Activated CD8-positive, alpha-beta T cell treated with anti-CD3 and anti-CD28 coated beads, Interleukin-2, amount 10 ng/mL, durations not matched to agents 7 days and 5 days (primary cell): Measurements from ENCODE around the gene PSG3. TPM values are rescaled to one million over a fixed set of nuclear protein-coding genes. Genes with fewer than 3 reads are reported as not detected.
"Not testable (repeated sequence)": the region's sequence is repeated elsewhere in the genome, so short reads cannot be mapped to it uniquely, and the experiment has no call there.

Source experiments
- ATAC-seq: fragments of 150-1000 bp; cut with Tn5 transposase; one replicate; pipeline ENCODE4 v1.10.0; 2021; ENCODE audit warnings: moderate library complexity
- CTCF ChIA-PET: fragments of 350-600 bp; sonication (Branson Sonifier 250); formaldehyde crosslinking; loops from one replicate; lab custom pipeline; 2021; ENCODE audit warnings: antibody characterized with exemption; lab: Charles Lee
- POLR2A ChIA-PET: fragments of 350-600 bp; sonication (Branson Sonifier 250); formaldehyde crosslinking; loops from one replicate; lab custom pipeline; 2021; ENCODE audit warnings: antibody characterized with exemption; lab: Charles Lee
- DNase-seq: peaks from one replicate; pipeline ENCODE4 v3.0.0-alpha.2; 2020
- H3K27ac Mint-ChIP-seq: one replicate; pipeline ENCODE4 v1.8.0; 2021; ENCODE audit warnings: mild to moderate bottlenecking, mixed read lengths
- H3K27me3 Mint-ChIP-seq: one replicate; pipeline ENCODE4 v1.8.0; 2021; ENCODE audit warnings: low read depth, mixed read lengths
- H3K36me3 Mint-ChIP-seq: one replicate; pipeline ENCODE4 v1.8.0; 2021; ENCODE audit warnings: low read depth, mixed read lengths
- H3K4me1 Mint-ChIP-seq: one replicate; pipeline ENCODE4 v1.8.0; 2021; ENCODE audit warnings: low read depth, mixed read lengths
- H3K4me3 Mint-ChIP-seq: one replicate; pipeline ENCODE4 v1.8.0; 2021; ENCODE audit warnings: mild to moderate bottlenecking, mixed read lengths
- H3K9me3 Mint-ChIP-seq: one replicate; pipeline ENCODE4 v1.8.0; 2022; ENCODE audit warnings: mixed read lengths; ENCODE audit not compliant: insufficient read depth
- total RNA-seq, 2 experiments: library from RNA; stranded (reverse); gene quantifications; one replicate each; pipeline ENCODE4 v1.2.3, GENCODE V29; 2021

Gene PSG3
- total RNA-seq, 2 experiments from 2014 or later: not detected

DNA sequence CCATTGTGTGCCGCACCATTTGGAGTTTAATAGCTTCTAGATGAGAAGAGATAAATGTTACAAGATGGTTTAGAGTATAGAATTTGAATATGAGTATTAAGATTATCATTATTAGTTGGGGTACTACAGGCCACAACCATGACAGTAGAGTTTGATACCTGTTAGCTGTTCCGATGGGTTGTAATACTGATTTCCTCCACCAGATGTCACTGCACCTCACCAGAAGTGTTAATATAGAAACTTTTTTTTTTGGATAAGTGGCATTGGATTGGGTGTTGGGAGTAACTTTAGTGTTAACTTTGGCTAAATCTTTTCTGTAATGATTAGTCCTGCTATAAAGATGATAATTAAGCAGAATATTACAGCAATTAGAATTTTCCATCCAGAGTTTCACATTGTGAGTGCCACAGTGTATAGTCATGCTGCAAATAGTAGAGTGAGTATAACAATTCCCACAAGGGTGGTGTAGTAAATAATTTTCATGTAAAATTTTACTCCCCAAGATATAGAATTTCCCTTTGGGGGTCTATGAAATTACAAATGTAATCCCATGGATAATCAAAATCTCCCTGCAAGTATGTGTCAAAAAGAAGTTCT, 56.3 kb downstream of the PSG3 start:
- Mint-ChIP-seq H3K4me3 (no peak overlapping the region), H3K27ac (no peak overlapping the region), H3K27me3 (no peaks in the 10 kb centered on the region), H3K4me1 (no peaks in the 10 kb centered on the region), H3K9me3 (peaks cover 17% of the 10 kb centered on the region), H3K36me3 (no peaks in the 10 kb centered on the region)
- no peak for ATAC-seq
- CTCF ChIA-PET: interaction anchor here (0.6 to 1.5 kb wide), 12 partner anchors 10 to 107 kb away, joined by 3 to 6 read pairs (median 3); no protein-coding TSS in a partner anchor
- DNase-seq: peak; percentile 52
- POLR2A ChIA-PET: no interaction called here

DNA sequence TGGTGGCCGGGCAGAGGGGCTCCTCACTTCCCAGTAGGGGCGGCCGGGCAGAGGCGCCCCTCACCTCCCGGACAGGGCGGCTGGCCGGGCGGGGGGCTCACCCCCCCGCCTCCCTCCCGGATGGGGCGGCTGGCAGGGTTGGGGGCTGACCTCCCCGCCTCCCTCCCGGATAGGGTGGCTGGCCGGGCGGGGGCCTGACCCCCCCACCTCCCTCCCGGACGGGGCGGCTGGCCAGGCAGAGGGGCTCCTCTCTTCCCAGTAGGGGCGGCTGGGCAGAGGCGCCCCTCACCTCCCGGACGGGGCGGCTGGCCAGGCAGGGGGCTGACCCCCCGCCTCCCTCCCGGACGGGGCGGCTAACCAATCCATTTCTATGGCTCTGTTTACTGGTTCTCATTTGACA, 64.0 kb downstream of the PSG3 start:
- ATAC-seq, H3K4me3 Mint-ChIP-seq, H3K36me3 Mint-ChIP-seq, H3K27me3 Mint-ChIP-seq, CTCF ChIA-PET, H3K27ac Mint-ChIP-seq, H3K4me1 Mint-ChIP-seq, DNase-seq, H3K9me3 Mint-ChIP-seq, POLR2A ChIA-PET: not testable (repeated sequence)

DNA sequence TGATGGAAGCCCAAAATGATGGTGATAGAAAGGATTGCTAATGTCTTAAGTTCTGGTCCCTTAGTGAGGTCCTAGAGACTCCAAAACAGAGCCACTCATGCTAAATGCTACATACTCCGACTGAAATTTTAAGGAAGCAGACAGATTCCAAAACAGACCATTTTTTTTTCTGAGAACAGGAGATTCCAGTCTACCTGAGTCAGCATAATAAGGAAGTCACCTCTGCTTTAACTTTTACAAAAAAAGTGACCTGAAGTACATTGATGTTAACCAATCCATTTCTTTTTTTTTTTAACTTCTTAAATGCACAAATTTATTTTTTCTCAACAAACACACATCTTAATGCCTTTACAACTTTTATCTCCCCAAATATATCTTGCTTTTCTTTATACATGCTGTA, 65.7 kb downstream of the PSG3 start:
- H3K4me3 Mint-ChIP-seq, H3K9me3 Mint-ChIP-seq, H3K36me3 Mint-ChIP-seq, CTCF ChIA-PET, DNase-seq, ATAC-seq, POLR2A ChIA-PET, H3K27me3 Mint-ChIP-seq, H3K4me1 Mint-ChIP-seq, H3K27ac Mint-ChIP-seq: not testable (repeated sequence)

Other genes with a start within 250 kb of the PSG3 start
- 10 to 100 TPM; 22.5 to 27.1 TPM for gene CEACAM1, start 212.0 kb downstream of the PSG3 start, total RNA-seq
- not detected for gene CEACAM8, start 145.6 kb downstream of the PSG3 start, total RNA-seq
- gene PSG8, start 25.2 kb upstream of the PSG3 start, total RNA-seq: not detected
- not detected for gene PSG1, start 139.2 kb upstream of the PSG3 start, total RNA-seq
- gene PSG6, start 177.4 kb upstream of the PSG3 start, total RNA-seq: not detected
- not detected for gene PSG7, start 196.7 kb upstream of the PSG3 start, total RNA-seq